Activated CD8-positive, alpha-beta T cell treated with anti-CD3 and anti-CD28 coated beads for 36 hours (primary cell): Measurements from ENCODE around the gene CCND1. TPM values are rescaled to one million over a fixed set of nuclear protein-coding genes. Genes with fewer than 3 reads are reported as not detected.

ENCODE experiments used
- ATAC-seq: fragments of 200-7000 bp; cut with Tn5 transposase; one replicate; pipeline ENCODE4 v1.10.0; 2021; ENCODE audit warnings: mild to moderate bottlenecking, moderate library complexity
- CTCF ChIA-PET: fragments of 350-600 bp; sonication (Branson Sonifier 250); formaldehyde crosslinking; loops from one replicate; lab custom pipeline; 2021; ENCODE audit warnings: antibody characterized with exemption; lab: Charles Lee
- POLR2A ChIA-PET: fragments of 350-600 bp; sonication (Branson Sonifier 250); formaldehyde crosslinking; loops from one replicate; lab custom pipeline; 2021; ENCODE audit warnings: antibody characterized with exemption; lab: Charles Lee
- DNase-seq: peaks from one replicate; pipeline ENCODE4 v3.0.0-alpha.2; 2020
- H3K27ac Mint-ChIP-seq: one replicate; pipeline ENCODE4 v1.8.0; 2021; ENCODE audit warnings: mild to moderate bottlenecking, mixed read lengths
- H3K27me3 Mint-ChIP-seq: one replicate; pipeline ENCODE4 v1.8.0; 2021; ENCODE audit warnings: mixed read lengths
- H3K36me3 Mint-ChIP-seq: one replicate; pipeline ENCODE4 v1.8.0; 2021; ENCODE audit warnings: low read depth, mixed read lengths
- H3K4me1 Mint-ChIP-seq: one replicate; pipeline ENCODE4 v1.8.0; 2021; ENCODE audit warnings: low read depth, mixed read lengths
- H3K4me3 Mint-ChIP-seq: one replicate; pipeline ENCODE4 v1.8.0; 2021; ENCODE audit warnings: mild to moderate bottlenecking, moderate library complexity, mixed read lengths
- H3K9me3 Mint-ChIP-seq: one replicate; pipeline ENCODE4 v1.8.0; 2021; ENCODE audit warnings: mixed read lengths
- intact Hi-C: fragments of 100-400 bp; cut with micrococcal nuclease; formaldehyde crosslinking; loops from one replicate; pipeline ENCODE4 v1.10.0; 2022
- total RNA-seq, 2 experiments: library from RNA; stranded (reverse); gene quantifications; one replicate each; pipeline ENCODE4 v1.2.3, GENCODE V29; 2021
- TF ChIP-seq, protein P1 (sequence below): fragments of 200-600 bp; IDR thresholded peaks from one replicate; pipeline ENCODE4 v1.8.0; 2022; ENCODE audit warnings: antibody characterized with exemption, mild to moderate bottlenecking

CCND1 gene
- total RNA-seq, 2 experiments from 2014 or later, result 2.8 to 3.3 TPM

DNA sequence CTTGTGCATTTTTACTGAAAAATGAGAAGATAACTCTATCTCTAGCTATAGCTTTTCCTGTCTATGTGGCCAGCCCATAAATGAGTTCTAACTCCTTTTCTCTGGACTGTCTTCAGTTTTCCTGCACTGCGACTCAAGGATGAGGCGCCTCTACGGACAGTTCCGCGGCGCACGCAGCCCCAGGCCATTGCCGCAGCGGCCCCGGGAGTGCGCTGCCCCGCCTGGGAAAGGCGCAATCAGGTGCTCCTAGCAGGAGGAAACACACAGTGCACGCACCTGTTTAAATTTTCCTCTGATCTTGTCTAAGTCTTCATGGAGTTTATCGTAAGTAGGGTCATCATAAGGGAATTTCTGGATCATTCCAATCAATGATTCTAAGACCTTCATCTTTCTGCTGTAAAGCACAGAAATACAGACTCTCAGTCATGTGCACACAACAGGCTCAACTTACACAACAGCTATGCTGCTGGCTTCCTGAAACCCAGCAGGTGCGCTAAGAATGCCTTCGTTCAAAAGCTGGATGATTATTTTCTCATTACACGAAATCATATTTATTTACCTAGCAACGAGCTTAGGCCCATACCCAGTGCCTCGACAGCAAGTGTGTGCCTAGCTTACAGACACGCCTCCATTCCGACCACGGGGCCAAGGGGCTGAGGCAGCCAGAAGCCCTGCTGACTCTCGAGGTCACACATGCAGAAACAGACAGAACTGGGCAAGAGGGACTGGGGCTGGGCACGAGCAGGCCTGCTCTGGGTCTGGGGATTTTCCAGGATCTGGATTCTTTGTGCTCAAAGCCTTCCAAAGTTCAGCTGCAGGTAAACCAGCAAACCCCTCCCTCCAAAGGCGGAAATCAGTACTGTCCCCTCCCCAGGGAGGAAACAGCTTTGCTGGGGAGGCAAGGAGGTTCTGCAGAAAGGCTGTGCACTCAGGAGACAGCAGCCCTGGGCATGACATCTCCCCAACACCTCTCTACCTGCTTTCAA, 27.0 kb downstream of the CCND1 start:
- intact Hi-C loops, result no loop called here
- H3K27ac Mint-ChIP-seq, result no peak overlapping the region
- ChIA-PET CTCF (no interaction called here), POLR2A (interaction anchor here (0.7 kb wide), 1 partner anchor 1032 kb away, joined by 3 read pairs; no protein-coding TSS in a partner anchor)
- peaks cover 26% of the 10 kb centered on the region for H3K36me3 Mint-ChIP-seq
- TF ChIP-seq, protein P1, sequence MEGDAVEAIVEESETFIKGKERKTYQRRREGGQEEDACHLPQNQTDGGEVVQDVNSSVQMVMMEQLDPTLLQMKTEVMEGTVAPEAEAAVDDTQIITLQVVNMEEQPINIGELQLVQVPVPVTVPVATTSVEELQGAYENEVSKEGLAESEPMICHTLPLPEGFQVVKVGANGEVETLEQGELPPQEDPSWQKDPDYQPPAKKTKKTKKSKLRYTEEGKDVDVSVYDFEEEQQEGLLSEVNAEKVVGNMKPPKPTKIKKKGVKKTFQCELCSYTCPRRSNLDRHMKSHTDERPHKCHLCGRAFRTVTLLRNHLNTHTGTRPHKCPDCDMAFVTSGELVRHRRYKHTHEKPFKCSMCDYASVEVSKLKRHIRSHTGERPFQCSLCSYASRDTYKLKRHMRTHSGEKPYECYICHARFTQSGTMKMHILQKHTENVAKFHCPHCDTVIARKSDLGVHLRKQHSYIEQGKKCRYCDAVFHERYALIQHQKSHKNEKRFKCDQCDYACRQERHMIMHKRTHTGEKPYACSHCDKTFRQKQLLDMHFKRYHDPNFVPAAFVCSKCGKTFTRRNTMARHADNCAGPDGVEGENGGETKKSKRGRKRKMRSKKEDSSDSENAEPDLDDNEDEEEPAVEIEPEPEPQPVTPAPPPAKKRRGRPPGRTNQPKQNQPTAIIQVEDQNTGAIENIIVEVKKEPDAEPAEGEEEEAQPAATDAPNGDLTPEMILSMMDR, result no peak
- no peaks in the 10 kb centered on the region for H3K9me3 Mint-ChIP-seq
- H3K4me1 Mint-ChIP-seq, result peaks cover 15% of the 10 kb centered on the region
- H3K4me3 Mint-ChIP-seq, result no peak overlapping the region
- no peaks in the 10 kb centered on the region for H3K27me3 Mint-ChIP-seq
- ATAC-seq, result no peak
- no peak for DNase-seq

DNA sequence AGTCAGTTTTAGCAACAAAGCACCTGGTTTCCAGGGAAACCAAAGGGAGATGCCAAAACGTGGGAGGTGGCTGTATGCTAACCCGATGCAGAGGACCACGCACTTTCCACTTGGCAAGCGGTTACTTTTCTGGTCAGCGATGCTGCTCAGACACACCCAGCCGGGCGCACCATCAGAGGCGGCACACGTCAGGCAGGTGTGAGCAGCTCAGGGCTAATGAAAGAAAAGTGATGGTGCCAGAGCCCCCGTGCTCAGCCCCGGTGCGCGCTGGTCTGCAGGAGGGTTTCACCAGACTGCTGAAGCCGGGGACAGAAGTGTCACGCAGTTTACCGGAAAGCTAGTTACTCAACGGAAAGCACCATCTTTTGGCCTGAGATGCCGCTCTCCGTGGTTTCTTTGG, 28.5 kb downstream of the CCND1 start:
- DNase-seq (no peak), ATAC-seq (no peak)
- peaks cover 24% of the 10 kb centered on the region for H3K4me1 Mint-ChIP-seq
- ChIA-PET CTCF (interaction anchor here (1.0 to 2.6 kb wide), 4 partner anchors 7 to 790 kb away, joined by 3 to 16 read pairs (median 8); no protein-coding TSS in a partner anchor), POLR2A (no interaction called here)
- no peaks in the 10 kb centered on the region for H3K27me3 Mint-ChIP-seq
- H3K9me3 Mint-ChIP-seq, result no peaks in the 10 kb centered on the region
- TF ChIP-seq, protein P1, result no peak
- intact Hi-C loops, result no loop called here
- H3K36me3 Mint-ChIP-seq, result peaks cover 27% of the 10 kb centered on the region
- H3K4me3 Mint-ChIP-seq, result no peak overlapping the region
- H3K27ac Mint-ChIP-seq, result no peak overlapping the region

GRCh38 chr11:69670158-69670845, 29.3 kb downstream of the CCND1 start:
- no peaks in the 10 kb centered on the region for H3K9me3 Mint-ChIP-seq
- H3K4me3 Mint-ChIP-seq, result no peak overlapping the region
- H3K36me3 Mint-ChIP-seq, result peaks cover 27% of the 10 kb centered on the region
- H3K4me1 Mint-ChIP-seq, result peaks cover 25% of the 10 kb centered on the region
- peak; percentile 29 for ATAC-seq
- intact Hi-C loops, result no loop called here
- TF ChIP-seq, protein P1, result peak; percentile 95
- peak; percentile 70 for DNase-seq
- H3K27me3 Mint-ChIP-seq, result no peaks in the 10 kb centered on the region
- POLR2A ChIA-PET, result interaction anchor here (1.0 kb wide), 1 partner anchor 10 kb away, joined by 3 read pairs; no protein-coding TSS in a partner anchor
- CTCF ChIA-PET, result interaction anchor here (0.6 to 2.6 kb wide), 16 partner anchors 8 to 791 kb away, joined by 3 to 16 read pairs (median 3); no protein-coding TSS in a partner anchor
- H3K27ac Mint-ChIP-seq, result peak overlapping the region; percentile 38

GRCh38 chr11:69671734-69672465, 30.9 kb downstream of the CCND1 start:
- no peak overlapping the region for H3K4me3 Mint-ChIP-seq
- H3K9me3 Mint-ChIP-seq, result no peaks in the 10 kb centered on the region
- CTCF ChIA-PET, result interaction anchor here (1.2 to 2.6 kb wide), 4 partner anchors 10 to 572 kb away, joined by 3 to 16 read pairs (median 10); no protein-coding TSS in a partner anchor
- peak overlapping the region; percentile 1 for H3K27ac Mint-ChIP-seq
- H3K36me3 Mint-ChIP-seq, result peaks cover 27% of the 10 kb centered on the region
- ATAC-seq, result no peak
- peaks cover 26% of the 10 kb centered on the region for H3K4me1 Mint-ChIP-seq
- intact Hi-C loops, result no loop called here
- POLR2A ChIA-PET, result interaction anchor here (0.8 kb wide), 1 partner anchor 31 kb away, joined by 3 read pairs; the partner anchor contains the start of gene CCND1
- TF ChIP-seq, protein P1, result no peak
- H3K27me3 Mint-ChIP-seq, result no peaks in the 10 kb centered on the region
- no peak for DNase-seq
